HCT116 (cell line): ENCODE measurements around the gene MCEE. TPM values are rescaled to one million over a fixed set of nuclear protein-coding genes. Genes with fewer than 3 reads are reported as not detected.

Experiments
- ATAC-seq: fragments of 200-7000 bp; cut with Tn5 transposase; 2 replicates; pipeline ENCODE4 v1.9.1; 2020; ENCODE audit warnings: mild to moderate bottlenecking, moderate library complexity
- BruUV-seq: library from RNA; stranded (reverse); fragments of 400-500 nt; replicated peaks from 2 replicates; lab custom pipeline; 2021; lab: Mats Ljungman, UMichigan
- CTCF ChIA-PET: fragments of 300-600 bp; sonication (Branson Sonifier 250); formaldehyde crosslinking; loops from one replicate; lab custom pipeline; 2021; ENCODE audit warnings: antibody characterized with exemption; lab: Charles Lee
- POLR2A ChIA-PET: fragments of 300-600, 350-600 bp; sonication (Branson Sonifier 250); formaldehyde crosslinking; loops from one replicate; lab custom pipeline; 2021; ENCODE audit warnings: antibody characterized with exemption; lab: Charles Lee
- RAD21 ChIA-PET, 2 experiments: fragments of 300-600 bp; sonication (Branson Sonifier 250); formaldehyde crosslinking; loops; one replicate each; lab custom pipeline; 2023; ENCODE audit warnings: low total read pairs in 2 of 2; ENCODE audit not compliant: uncharacterized antibody in 2 of 2, unreplicated experiment in 2 of 2, low non-redundant PET in 1 of 2; lab: Charles Lee
- DNase-seq: peaks from one replicate; pipeline ENCODE4 v3.0.0-alpha.2; 2010; ENCODE audit warnings: low read depth, low spot score
- H2AFZ ChIP-seq: fragments of 200-600 bp; shearing (Covaris generic), sonication (generic); 2 replicates; pipeline ENCODE4 v1.6.1; 2017; ENCODE audit warnings: low read depth, mixed run types, mixed read lengths, antibody characterized with exemption, low read length; ENCODE audit not compliant: poor library complexity, severe bottlenecking
- H3K27ac ChIP-seq: 2 replicates; pipeline ENCODE4 v1.5.1; 2012; ENCODE audit warnings: low read depth, low read length
- H3K27me3 ChIP-seq: fragments of 200-600 bp; sonication (generic); 2 replicates; pipeline ENCODE4 v1.6.1; 2016; ENCODE audit warnings: mixed run types, low read length, mixed read lengths; ENCODE audit not compliant: insufficient read depth
- H3K36me3 ChIP-seq, 2 experiments: fragments of 200-500 bp in 1 of 2; fragments of 200-600 bp in 1 of 2; sonication (Bioruptor generic) in 1 of 2; sonication (generic) in 1 of 2; 2 replicates each; pipeline versions ENCODE4 v1.5.1 to v1.6.1; 2014 to 2016; ENCODE audit warnings: low read length in 2 of 2, inconsistent platforms in 1 of 2, mixed read lengths in 1 of 2, mixed run types in 1 of 2; ENCODE audit not compliant: insufficient read depth in 2 of 2, control insufficient read depth in 1 of 2
- H3K4me1 ChIP-seq, 2 experiments: fragments of 200-600 bp in 1 of 2; sonication (generic) in 1 of 2; 2 replicates each; pipeline versions ENCODE4 v1.5.1 to v1.6.1; 2012 to 2017; ENCODE audit warnings: low read length in 2 of 2, inconsistent platforms in 1 of 2, mild to moderate bottlenecking in 1 of 2, mixed read lengths in 1 of 2, mixed run types in 1 of 2, moderate library complexity in 1 of 2; ENCODE audit not compliant: insufficient read depth in 2 of 2, control insufficient read depth in 1 of 2
- H3K4me2 ChIP-seq: fragments of 200-600 bp; sonication (generic); 2 replicates; pipeline ENCODE4 v1.6.1; 2017; ENCODE audit warnings: mixed run types, low read length, mixed read lengths
- H3K4me3 ChIP-seq, 2 experiments: fragments of 200-600 bp in 1 of 2; sonication (generic) in 1 of 2; replicated peaks in 1 of 2; 2 replicates each; pipeline ENCODE4 v1.5.1; 2011 to 2016; ENCODE audit warnings: low read length in 2 of 2, control low read depth in 1 of 2, low read depth in 1 of 2, mild to moderate bottlenecking in 1 of 2, mixed read lengths in 1 of 2, mixed run types in 1 of 2
- H3K79me2 ChIP-seq: fragments of 200-600 bp; sonication (generic); 2 replicates; pipeline ENCODE4 v1.6.1; 2017; ENCODE audit warnings: mild to moderate bottlenecking, mixed run types, low read length, moderate library complexity, mixed read lengths; ENCODE audit not compliant: insufficient read depth
- H3K9ac ChIP-seq: fragments of 200-600 bp; sonication (generic); 2 replicates; pipeline ENCODE4 v1.6.1; 2016; ENCODE audit warnings: low read length, mixed read lengths
- H3K9me2 ChIP-seq: fragments of 200-600 bp; sonication (generic), shearing (Covaris generic); 2 replicates; pipeline ENCODE4 v1.6.1; 2017; ENCODE audit warnings: mixed run types, mild to moderate bottlenecking, moderate library complexity; ENCODE audit not compliant: insufficient read depth
- H3K9me3 ChIP-seq, 2 experiments: fragments of 200-500 bp in 1 of 2; fragments of 200-600 bp in 1 of 2; sonication (Bioruptor generic) in 1 of 2; sonication (generic) in 1 of 2; 2 replicates each; pipeline ENCODE4 v1.6.1; 2014 to 2017; ENCODE audit warnings: low read length in 2 of 2, mixed read lengths in 2 of 2, inconsistent platforms in 1 of 2, low read depth in 1 of 2, mild to moderate bottlenecking in 1 of 2, mixed run types in 1 of 2, moderate library complexity in 1 of 2; ENCODE audit not compliant: control insufficient read depth in 1 of 2, insufficient read depth in 1 of 2
- H4K20me1 ChIP-seq: fragments of 200-600 bp; sonication (generic), shearing (Covaris generic); 2 replicates; pipeline ENCODE4 v1.6.1; 2017; ENCODE audit warnings: mixed run types, mild to moderate bottlenecking, moderate library complexity; ENCODE audit not compliant: insufficient read depth
- CBX3 ChIP-seq: IDR thresholded peaks from 2 replicates; pipeline ENCODE4 v1.6.1; 2012; ENCODE audit warnings: low read depth
- CEBPB ChIP-seq: IDR thresholded peaks from 2 replicates; pipeline ENCODE4 v1.6.1; 2012; ENCODE audit warnings: low read depth
- ELF1 ChIP-seq: IDR thresholded peaks from 2 replicates; pipeline ENCODE4 v1.6.1; 2012; ENCODE audit warnings: low read depth, borderline replicate concordance
- EZH2 ChIP-seq: fragments of 200-600 bp; sonication (generic); IDR thresholded peaks from 2 replicates; pipeline ENCODE4 v1.6.1; 2017; ENCODE audit warnings: antibody characterized with exemption, mixed run types
- EZH2phosphoT487 ChIP-seq: fragments of 200-600 bp; IDR thresholded peaks from 2 replicates; pipeline ENCODE4 v1.6.1; 2018; ENCODE audit warnings: antibody characterized with exemption, borderline replicate concordance
- FOSL1 ChIP-seq: IDR thresholded peaks from 2 replicates; pipeline ENCODE4 v1.6.1; 2012; ENCODE audit warnings: low read depth
- JUND ChIP-seq: IDR thresholded peaks from 2 replicates; pipeline ENCODE4 v1.6.1; 2012
- POLR2AphosphoS5 ChIP-seq: IDR thresholded peaks from 2 replicates; pipeline ENCODE4 v1.6.1; 2011; ENCODE audit warnings: mild to moderate bottlenecking, low read depth, low read length, moderate library complexity
- SIN3A ChIP-seq: IDR thresholded peaks from 2 replicates; pipeline ENCODE4 v1.6.1; 2012; ENCODE audit warnings: low read depth
- SP1 ChIP-seq: IDR thresholded peaks from 2 replicates; pipeline ENCODE4 v1.6.1; 2012; ENCODE audit warnings: low read depth
- YY1 ChIP-seq: IDR thresholded peaks from 2 replicates; pipeline ENCODE4 v1.6.1; 2011; ENCODE audit warnings: low read length, low read depth, moderate library complexity, mild to moderate bottlenecking; ENCODE audit not compliant: insufficient replicate concordance; ENCODE audit errors: extremely low read depth
- intact Hi-C: fragments of 100-400 bp; cut with micrococcal nuclease; formaldehyde crosslinking; loops from 2 replicates; pipeline ENCODE4 v1.10.0; 2022
- total RNA-seq: library from RNA; stranded (reverse); gene quantifications from one replicate; pipeline ENCODE4 v1.2.1, GENCODE V29; 2021; ENCODE audit not compliant: unreplicated experiment
- TF ChIP-seq, protein P1 (sequence below): IDR thresholded peaks from 2 replicates; pipeline ENCODE4 v1.6.1; 2012
- TF ChIP-seq, protein P2 (sequence below), 3 experiments: fragments of 200-600 bp in 1 of 3; sonication (generic) in 1 of 3; IDR thresholded peaks in 2 of 3; conservative IDR thresholded peaks in 1 of 3; 2 replicates each; pipeline ENCODE4 v1.5.1; 2012 to 2017; ENCODE audit warnings: low read depth in 2 of 3, low read length in 2 of 3, antibody characterized with exemption in 1 of 3, borderline replicate concordance in 1 of 3, control low read depth in 1 of 3, mild to moderate bottlenecking in 1 of 3, mixed read lengths in 1 of 3, mixed run types in 1 of 3, moderate library complexity in 1 of 3; ENCODE audit not compliant: insufficient read depth in 1 of 3
- TF ChIP-seq, protein P3 (sequence below): IDR thresholded peaks from 2 replicates; pipeline ENCODE4 v1.6.1; 2012; ENCODE audit warnings: low read depth

MCEE gene
- total RNA-seq, 1 experiment from 2014 or later = 9.0 TPM

DNA sequence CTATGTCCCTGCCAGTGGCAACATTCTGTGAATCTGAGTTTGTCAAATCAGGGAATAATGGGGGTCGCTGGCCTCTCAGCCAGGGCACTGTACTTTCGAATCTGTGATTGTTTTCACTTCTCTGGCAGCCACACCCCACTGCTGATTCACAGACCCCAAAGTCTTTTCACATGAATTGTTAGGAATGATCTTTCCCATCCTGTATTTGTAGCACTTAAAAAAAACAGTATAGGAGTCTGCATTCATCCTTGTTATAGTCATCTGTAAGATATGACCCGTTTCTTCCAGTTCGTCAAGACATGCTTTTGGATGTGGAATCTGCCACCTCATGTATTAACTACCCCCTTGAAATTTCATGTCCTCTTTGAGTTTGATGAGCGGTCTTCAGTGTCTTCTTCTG is 60.7 kb downstream of the MCEE start:
- POLR2A ChIA-PET = interaction anchor here (1.4 kb wide), 1 partner anchor 10 kb away, joined by 5 read pairs; no protein-coding TSS in a partner anchor
- Histone ChIP-seq H3K4me2 (peak overlapping the region; percentile 100), H3K27me3 (no peaks in the 10 kb centered on the region), H4K20me1 (no peaks in the 10 kb centered on the region), H3K9ac (peak overlapping the region; percentile 75), H3K4me1 (peaks cover 10 to 22% of the 10 kb centered on the region in 2 experiments), H3K9me3 (no peaks in the 10 kb centered on the region), H2AFZ (no peak overlapping the region), H3K4me3 (peak overlapping the region; percentile 82 to 83), H3K79me2 (no peaks in the 10 kb centered on the region), H3K9me2 (no peaks in the 10 kb centered on the region), H3K27ac (no peak overlapping the region), H3K36me3 (0 out of 4 replicates have a peak, but pooled peaks cover 0 to 3% of the 10 kb centered on the region in 2 experiments)
- ATAC-seq (no peak), DNase-seq (no peak)
- TF ChIP-seq ELF1 (no peak), POLR2AphosphoS5 (no peak), SIN3A (no peak), EZH2 (no peak), CEBPB (no peak), EZH2phosphoT487 (no peak), YY1 (no peak), FOSL1 (no peak), JUND (no peak), SP1 (no peak), CBX3 (no peak)
- TF ChIP-seq, protein P1, sequence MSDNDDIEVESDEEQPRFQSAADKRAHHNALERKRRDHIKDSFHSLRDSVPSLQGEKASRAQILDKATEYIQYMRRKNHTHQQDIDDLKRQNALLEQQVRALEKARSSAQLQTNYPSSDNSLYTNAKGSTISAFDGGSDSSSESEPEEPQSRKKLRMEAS = no peak
- TF ChIP-seq, protein P2, sequence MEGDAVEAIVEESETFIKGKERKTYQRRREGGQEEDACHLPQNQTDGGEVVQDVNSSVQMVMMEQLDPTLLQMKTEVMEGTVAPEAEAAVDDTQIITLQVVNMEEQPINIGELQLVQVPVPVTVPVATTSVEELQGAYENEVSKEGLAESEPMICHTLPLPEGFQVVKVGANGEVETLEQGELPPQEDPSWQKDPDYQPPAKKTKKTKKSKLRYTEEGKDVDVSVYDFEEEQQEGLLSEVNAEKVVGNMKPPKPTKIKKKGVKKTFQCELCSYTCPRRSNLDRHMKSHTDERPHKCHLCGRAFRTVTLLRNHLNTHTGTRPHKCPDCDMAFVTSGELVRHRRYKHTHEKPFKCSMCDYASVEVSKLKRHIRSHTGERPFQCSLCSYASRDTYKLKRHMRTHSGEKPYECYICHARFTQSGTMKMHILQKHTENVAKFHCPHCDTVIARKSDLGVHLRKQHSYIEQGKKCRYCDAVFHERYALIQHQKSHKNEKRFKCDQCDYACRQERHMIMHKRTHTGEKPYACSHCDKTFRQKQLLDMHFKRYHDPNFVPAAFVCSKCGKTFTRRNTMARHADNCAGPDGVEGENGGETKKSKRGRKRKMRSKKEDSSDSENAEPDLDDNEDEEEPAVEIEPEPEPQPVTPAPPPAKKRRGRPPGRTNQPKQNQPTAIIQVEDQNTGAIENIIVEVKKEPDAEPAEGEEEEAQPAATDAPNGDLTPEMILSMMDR (IDR thresholded peaks at IDR 0.05 in 2 of 3, conservative IDR thresholded peaks at IDR 0.05 in 1 of 3; ENCODE audit: borderline replicate concordance in 1 of 3, insufficient read depth in 1 of 3, low read depth in 2 of 3, low read length in 2 of 3) = no peak
- TF ChIP-seq, protein P3, sequence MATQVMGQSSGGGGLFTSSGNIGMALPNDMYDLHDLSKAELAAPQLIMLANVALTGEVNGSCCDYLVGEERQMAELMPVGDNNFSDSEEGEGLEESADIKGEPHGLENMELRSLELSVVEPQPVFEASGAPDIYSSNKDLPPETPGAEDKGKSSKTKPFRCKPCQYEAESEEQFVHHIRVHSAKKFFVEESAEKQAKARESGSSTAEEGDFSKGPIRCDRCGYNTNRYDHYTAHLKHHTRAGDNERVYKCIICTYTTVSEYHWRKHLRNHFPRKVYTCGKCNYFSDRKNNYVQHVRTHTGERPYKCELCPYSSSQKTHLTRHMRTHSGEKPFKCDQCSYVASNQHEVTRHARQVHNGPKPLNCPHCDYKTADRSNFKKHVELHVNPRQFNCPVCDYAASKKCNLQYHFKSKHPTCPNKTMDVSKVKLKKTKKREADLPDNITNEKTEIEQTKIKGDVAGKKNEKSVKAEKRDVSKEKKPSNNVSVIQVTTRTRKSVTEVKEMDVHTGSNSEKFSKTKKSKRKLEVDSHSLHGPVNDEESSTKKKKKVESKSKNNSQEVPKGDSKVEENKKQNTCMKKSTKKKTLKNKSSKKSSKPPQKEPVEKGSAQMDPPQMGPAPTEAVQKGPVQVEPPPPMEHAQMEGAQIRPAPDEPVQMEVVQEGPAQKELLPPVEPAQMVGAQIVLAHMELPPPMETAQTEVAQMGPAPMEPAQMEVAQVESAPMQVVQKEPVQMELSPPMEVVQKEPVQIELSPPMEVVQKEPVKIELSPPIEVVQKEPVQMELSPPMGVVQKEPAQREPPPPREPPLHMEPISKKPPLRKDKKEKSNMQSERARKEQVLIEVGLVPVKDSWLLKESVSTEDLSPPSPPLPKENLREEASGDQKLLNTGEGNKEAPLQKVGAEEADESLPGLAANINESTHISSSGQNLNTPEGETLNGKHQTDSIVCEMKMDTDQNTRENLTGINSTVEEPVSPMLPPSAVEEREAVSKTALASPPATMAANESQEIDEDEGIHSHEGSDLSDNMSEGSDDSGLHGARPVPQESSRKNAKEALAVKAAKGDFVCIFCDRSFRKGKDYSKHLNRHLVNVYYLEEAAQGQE = no peak
- RAD21 ChIA-PET = no interaction called here
- no TSS peak for BruUV-seq
- intact Hi-C loops = no loop called here
- CTCF ChIA-PET = interaction anchor here (1.1 to 2.1 kb wide), 4 partner anchors 67 to 280 kb away, joined by 3 to 5 read pairs (median 4); no protein-coding TSS in a partner anchor
